ENCODE results near the gene CD247.

- TF ChIP-seq ZFP3 (CRISPR knock-in tag; IDR thresholded peaks at IDR 0.05) (no peak), ARNTL (CRISPR knock-in tag; IDR thresholded peaks at IDR 0.05; ENCODE audit: borderline replicate concordance, low read depth) (no peak), RARB (CRISPR knock-in tag; IDR thresholded peaks at IDR 0.05) (no peak), TCF4 (CRISPR knock-in tag; IDR thresholded peaks at IDR 0.05; ENCODE audit: borderline replicate concordance) (no peak), ZFP30 (CRISPR knock-in tag; IDR thresholded peaks at IDR 0.05) (no peak), CSDC2 (CRISPR knock-in tag; IDR thresholded peaks at IDR 0.05) (no peak), ZNF8 (CRISPR knock-in tag; IDR thresholded peaks at IDR 0.05) (no peak), CSRNP3 (CRISPR knock-in tag; IDR thresholded peaks at IDR 0.05) (no peak), ZC3H10 (CRISPR knock-in tag; IDR thresholded peaks at IDR 0.05) (no peak), ESRRG (CRISPR knock-in tag; IDR thresholded peaks at IDR 0.05) (no peak), BACH2 (CRISPR knock-in tag; IDR thresholded peaks at IDR 0.05; ENCODE audit: borderline replicate concordance) (no peak), ISL1 (CRISPR knock-in tag; IDR thresholded peaks at IDR 0.05) (no peak)
- TF ChIP-seq, protein P1, sequence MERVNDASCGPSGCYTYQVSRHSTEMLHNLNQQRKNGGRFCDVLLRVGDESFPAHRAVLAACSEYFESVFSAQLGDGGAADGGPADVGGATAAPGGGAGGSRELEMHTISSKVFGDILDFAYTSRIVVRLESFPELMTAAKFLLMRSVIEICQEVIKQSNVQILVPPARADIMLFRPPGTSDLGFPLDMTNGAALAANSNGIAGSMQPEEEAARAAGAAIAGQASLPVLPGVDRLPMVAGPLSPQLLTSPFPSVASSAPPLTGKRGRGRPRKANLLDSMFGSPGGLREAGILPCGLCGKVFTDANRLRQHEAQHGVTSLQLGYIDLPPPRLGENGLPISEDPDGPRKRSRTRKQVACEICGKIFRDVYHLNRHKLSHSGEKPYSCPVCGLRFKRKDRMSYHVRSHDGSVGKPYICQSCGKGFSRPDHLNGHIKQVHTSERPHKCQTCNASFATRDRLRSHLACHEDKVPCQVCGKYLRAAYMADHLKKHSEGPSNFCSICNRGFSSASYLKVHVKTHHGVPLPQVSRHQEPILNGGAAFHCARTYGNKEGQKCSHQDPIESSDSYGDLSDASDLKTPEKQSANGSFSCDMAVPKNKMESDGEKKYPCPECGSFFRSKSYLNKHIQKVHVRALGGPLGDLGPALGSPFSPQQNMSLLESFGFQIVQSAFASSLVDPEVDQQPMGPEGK (CRISPR knock-in tag; IDR thresholded peaks at IDR 0.05; ENCODE audit: borderline replicate concordance): no peak
- TF ChIP-seq, protein P2, sequence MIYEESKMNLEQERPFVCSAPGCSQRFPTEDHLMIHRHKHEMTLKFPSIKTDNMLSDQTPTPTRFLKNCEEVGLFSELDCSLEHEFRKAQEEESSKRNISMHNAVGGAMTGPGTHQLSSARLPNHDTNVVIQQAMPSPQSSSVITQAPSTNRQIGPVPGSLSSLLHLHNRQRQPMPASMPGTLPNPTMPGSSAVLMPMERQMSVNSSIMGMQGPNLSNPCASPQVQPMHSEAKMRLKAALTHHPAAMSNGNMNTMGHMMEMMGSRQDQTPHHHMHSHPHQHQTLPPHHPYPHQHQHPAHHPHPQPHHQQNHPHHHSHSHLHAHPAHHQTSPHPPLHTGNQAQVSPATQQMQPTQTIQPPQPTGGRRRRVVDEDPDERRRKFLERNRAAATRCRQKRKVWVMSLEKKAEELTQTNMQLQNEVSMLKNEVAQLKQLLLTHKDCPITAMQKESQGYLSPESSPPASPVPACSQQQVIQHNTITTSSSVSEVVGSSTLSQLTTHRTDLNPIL (CRISPR knock-in tag; IDR thresholded peaks at IDR 0.05; ENCODE audit: low read depth): no peak
Measured at GRCh38 chr1:167456524-167456923, 61.8 kb downstream of the CD247 start.
